Left lung (tissue), 10 donors: ENCODE results near the gene H1-8. TPM values are rescaled to one million over a fixed set of nuclear protein-coding genes. Genes with fewer than 3 reads are reported as not detected.

ENCODE experiments used
- ATAC-seq: fragments of 200-7000 bp; cut with Tn5 transposase; one replicate; pipeline ENCODE4 v1.9.1; 2020; ENCODE audit warnings: moderate library complexity
- DNase-seq, 4 donors: peaks; one replicate each; pipeline ENCODE4 v3.0.0-alpha.2; 2013 to 2020
- H3K27ac ChIP-seq, 2 donors: fragments of 200-600 bp; sonication (generic) in 1 of 2; one replicate each; pipeline versions ENCODE4 v1.5.0 to v1.8.0; 2020 to 2021
- H3K27me3 ChIP-seq, 2 donors: fragments of 200-600 bp; sonication (generic) in 1 of 2; one replicate each; pipeline versions ENCODE4 v1.5.0 to v1.8.0; 2020 to 2021
- H3K36me3 ChIP-seq, 2 donors: fragments of 200-600 bp; sonication (generic) in 1 of 2; one replicate each; pipeline versions ENCODE4 v1.5.0 to v1.8.0; 2020 to 2021
- H3K4me1 ChIP-seq, 2 donors: fragments of 200-600 bp; one replicate each; pipeline ENCODE4 v1.8.0; 2021
- H3K4me3 ChIP-seq, 2 donors: fragments of 200-600 bp; sonication (generic) in 1 of 2; one replicate each; pipeline versions ENCODE4 v1.5.0 to v1.8.0; 2020 to 2021; ENCODE audit warnings: mild to moderate bottlenecking in 1 of 2
- H3K9me3 ChIP-seq, 2 donors: fragments of 200-600 bp; sonication (generic) in 1 of 2; one replicate each; pipeline versions ENCODE4 v1.5.0 to v1.8.0; 2020 to 2021
- intact Hi-C, 2 donors: fragments of 100-400 bp; cut with DNase I; formaldehyde crosslinking; loops; one replicate each; pipeline versions ENCODE4 v1.11.2 to v1.14.2; 2022
- polyA plus RNA-seq, 6 donors: library from polyadenylated mRNA; unstranded; fragments of 120-200 nt; gene quantifications; one replicate each; pipeline ENCODE4 v1.2.1, GENCODE V29; 2013; ENCODE audit not compliant: insufficient read length in 6 of 6
- total RNA-seq, 2 donors: library from RNA; stranded (reverse); fragmentation: NEBNext Ultra II Directional; extraction: Animal tissue kit (Norgen Biotek cat#: 25700); gene quantifications; one replicate each; pipeline ENCODE4 v1.2.1, GENCODE V29; 2021
- TF ChIP-seq, protein P1 (sequence below), 2 donors: fragments of 200-600 bp; sonication (generic) in 1 of 2; IDR thresholded peaks; one replicate each; pipeline versions ENCODE4 v1.5.0 to v1.8.0; 2021; ENCODE audit warnings: antibody characterized with exemption in 2 of 2
- donor health status: DM: no; HTN: yes; CAD: no.
- donor health status: DM: no; HTN: no; CAD: no.

Gene H1-8
- total and polyA plus RNA-seq, 8 donors, result not detected

DNA sequence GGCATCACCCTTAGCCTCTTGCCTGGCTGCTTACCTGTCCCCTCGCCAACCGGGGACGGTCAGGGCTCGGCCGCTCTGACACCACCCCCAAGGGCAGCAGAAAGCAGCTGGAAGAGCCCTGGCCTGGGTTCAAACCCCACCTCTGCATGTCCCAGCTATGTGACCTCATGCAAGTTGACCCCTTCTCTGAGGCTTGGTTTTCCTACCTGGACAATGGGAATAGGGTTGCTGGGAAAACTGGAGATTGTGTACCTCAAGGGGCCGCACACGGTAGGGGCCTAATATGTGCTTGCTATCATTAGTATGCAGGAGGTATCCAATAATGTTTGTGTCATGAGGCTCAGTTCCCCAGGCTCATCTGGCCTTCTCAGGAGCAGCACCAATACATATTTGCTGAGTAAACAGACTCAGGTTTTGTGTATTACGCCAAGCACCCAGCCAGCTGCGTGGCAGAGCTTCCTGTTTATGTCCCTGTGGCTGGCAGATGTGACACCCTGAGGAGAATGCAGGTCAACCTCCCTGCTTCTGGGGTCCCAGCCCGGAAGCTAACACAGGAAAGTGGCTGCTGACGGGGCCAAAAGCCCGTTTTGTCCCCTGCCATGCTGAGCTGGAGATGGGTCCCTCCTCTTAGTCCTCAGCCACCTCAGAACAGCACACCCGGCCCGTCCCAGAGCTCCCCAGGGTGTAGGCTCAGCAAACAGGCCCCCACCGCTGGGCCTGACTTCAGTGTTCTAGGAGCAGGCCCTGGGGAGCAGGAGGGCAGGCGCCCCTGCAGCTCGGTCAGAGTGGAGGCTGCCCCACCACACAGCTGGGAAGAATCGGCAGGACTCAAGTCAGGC is 33.8 kb downstream of the H1-8 start:
- peak overlapping the region; percentile 56 to 77 for H3K27ac ChIP-seq

DNA sequence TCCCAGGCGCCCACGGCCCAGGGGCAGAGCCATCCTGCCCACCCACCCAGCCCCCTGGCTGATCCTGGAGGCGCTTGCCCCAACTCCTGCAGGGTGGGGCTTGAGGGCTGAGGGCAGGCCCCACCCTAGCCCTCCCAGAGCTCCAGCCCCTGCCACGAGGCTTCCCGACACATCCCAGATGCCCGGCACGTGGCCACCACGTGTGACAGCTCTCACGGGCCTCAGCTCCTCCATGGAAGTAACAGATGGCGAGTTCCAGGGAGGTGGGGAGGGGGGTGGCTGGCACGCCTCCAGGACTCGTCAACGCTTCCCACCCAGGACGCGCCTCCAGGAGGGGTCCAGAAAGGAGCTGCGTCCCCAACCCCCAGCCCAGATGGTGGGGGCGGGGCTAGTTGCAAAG is 34.4 kb downstream of the H1-8 start:
- Histone ChIP-seq H3K36me3 (peaks cover 0 to 80% of the 10 kb centered on the region in 2 donors), H3K4me3 (no peak overlapping the region), H3K9me3 (no peaks in the 10 kb centered on the region), H3K4me1 (peaks cover 8 to 35% of the 10 kb centered on the region in 2 donors), H3K27ac (peak overlapping the region; percentile 56 to 77), H3K27me3 (no peaks in the 10 kb centered on the region)
- ATAC-seq, result peak; percentile 19
- TF ChIP-seq, protein P1, sequence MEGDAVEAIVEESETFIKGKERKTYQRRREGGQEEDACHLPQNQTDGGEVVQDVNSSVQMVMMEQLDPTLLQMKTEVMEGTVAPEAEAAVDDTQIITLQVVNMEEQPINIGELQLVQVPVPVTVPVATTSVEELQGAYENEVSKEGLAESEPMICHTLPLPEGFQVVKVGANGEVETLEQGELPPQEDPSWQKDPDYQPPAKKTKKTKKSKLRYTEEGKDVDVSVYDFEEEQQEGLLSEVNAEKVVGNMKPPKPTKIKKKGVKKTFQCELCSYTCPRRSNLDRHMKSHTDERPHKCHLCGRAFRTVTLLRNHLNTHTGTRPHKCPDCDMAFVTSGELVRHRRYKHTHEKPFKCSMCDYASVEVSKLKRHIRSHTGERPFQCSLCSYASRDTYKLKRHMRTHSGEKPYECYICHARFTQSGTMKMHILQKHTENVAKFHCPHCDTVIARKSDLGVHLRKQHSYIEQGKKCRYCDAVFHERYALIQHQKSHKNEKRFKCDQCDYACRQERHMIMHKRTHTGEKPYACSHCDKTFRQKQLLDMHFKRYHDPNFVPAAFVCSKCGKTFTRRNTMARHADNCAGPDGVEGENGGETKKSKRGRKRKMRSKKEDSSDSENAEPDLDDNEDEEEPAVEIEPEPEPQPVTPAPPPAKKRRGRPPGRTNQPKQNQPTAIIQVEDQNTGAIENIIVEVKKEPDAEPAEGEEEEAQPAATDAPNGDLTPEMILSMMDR (IDR thresholded peaks at IDR 0.05), result no peak
- intact Hi-C loops, result no loop called here
- peak in 1 of 4 donors; percentile 57 for DNase-seq

More for the DNA sequence above, 33.8 kb downstream of the H1-8 start:
- intact Hi-C loops, result no loop called here
- TF ChIP-seq, protein P1 (IDR thresholded peaks at IDR 0.05), result no peak
- H3K27me3 ChIP-seq, result no peaks in the 10 kb centered on the region
- peaks cover 8 to 35% of the 10 kb centered on the region in 2 donors for H3K4me1 ChIP-seq
- H3K9me3 ChIP-seq, result no peaks in the 10 kb centered on the region
- DNase-seq, result peak in 1 of 4 donors; percentile 71
- H3K36me3 ChIP-seq, result peaks cover 0 to 80% of the 10 kb centered on the region in 2 donors
- peak; percentile 35 for ATAC-seq
- H3K4me3 ChIP-seq, result no peak overlapping the region

DNA sequence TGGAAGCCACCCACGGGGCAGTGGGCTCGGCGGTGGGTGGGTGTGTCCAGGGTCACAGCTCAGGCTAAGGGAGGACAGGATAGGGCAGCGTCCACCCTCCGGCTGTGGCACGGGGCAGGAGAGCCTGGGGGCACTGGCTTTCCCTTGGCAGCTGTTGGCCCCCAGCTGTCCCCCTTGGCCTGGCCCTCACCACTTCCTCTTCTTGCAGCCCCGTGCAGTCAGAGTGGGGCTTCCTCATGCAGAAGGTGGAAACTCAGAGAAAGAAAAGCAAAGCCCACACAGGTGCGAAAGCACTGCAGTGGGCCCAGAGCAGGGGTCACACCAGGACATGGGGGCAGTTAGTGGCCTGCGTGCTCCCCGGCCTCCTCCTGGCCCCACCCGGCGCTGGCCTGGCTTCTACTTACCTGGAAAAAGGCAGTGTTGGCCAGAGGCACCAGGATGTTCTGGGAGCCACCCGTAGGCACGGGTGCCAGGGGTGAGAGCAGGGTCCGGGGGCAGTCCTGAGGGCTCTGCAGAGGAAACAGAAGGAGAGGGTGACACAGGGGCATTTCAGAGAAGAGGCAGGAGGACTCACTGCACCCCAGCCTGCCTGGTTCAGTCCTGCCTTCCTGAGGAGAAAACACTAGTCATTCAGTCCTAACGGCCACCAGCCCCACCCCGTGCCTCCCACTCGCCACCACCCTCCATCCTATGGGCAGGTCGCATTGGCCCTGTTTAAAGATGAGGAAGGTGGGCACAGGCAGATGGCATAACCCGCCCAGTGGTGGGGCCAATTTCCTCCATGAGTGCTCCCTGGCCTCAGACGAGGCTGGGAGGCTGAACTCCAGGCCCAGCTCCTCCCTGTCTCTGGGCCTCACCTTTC is 35.2 kb downstream of the H1-8 start:
- TF ChIP-seq, protein P1 (IDR thresholded peaks at IDR 0.05), result no peak
- peak in 1 of 4 donors; percentile 61 for DNase-seq
- peaks cover 0 to 80% of the 10 kb centered on the region in 2 donors for H3K36me3 ChIP-seq
- peak; percentile 51 for ATAC-seq
- intact Hi-C loops, result no loop called here
- H3K4me1 ChIP-seq, result peaks cover 8 to 35% of the 10 kb centered on the region in 2 donors
- no peak overlapping the region for H3K4me3 ChIP-seq
- H3K9me3 ChIP-seq, result no peaks in the 10 kb centered on the region
- H3K27ac ChIP-seq, result peak overlapping the region; percentile 56 to 77
- no peaks in the 10 kb centered on the region for H3K27me3 ChIP-seq

DNA sequence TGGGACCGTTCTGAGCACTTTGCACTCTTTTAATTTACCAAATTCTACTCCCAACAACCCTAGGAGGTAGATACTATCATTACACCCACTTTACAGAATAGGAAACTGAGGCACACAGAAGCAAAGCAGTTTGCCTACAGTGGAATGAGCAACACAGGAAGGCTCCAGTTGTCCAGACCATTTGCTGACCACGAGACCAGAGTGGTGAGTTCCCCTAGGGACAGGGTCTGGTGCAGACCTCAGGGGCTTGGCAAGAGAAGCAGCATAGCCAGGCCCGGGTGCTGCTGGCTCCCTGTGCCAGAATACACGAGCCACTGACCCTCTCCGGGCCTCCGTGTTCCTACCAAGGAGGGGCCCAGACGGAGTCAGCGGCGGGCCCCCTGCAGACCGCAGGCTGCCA is 37.0 kb downstream of the H1-8 start:
- H3K4me3 ChIP-seq, result no peak overlapping the region
- TF ChIP-seq, protein P1 (IDR thresholded peaks at IDR 0.05), result no peak
- H3K36me3 ChIP-seq, result peaks cover 0 to 80% of the 10 kb centered on the region in 2 donors
- ATAC-seq (no peak), DNase-seq (no peak)
- H3K27me3 ChIP-seq, result no peaks in the 10 kb centered on the region
- H3K27ac ChIP-seq, result peak overlapping the region in 1 of 2 donors; percentile 18
- intact Hi-C loops, result no loop called here
- peaks cover 8 to 35% of the 10 kb centered on the region in 2 donors for H3K4me1 ChIP-seq
- H3K9me3 ChIP-seq, result no peaks in the 10 kb centered on the region

DNA sequence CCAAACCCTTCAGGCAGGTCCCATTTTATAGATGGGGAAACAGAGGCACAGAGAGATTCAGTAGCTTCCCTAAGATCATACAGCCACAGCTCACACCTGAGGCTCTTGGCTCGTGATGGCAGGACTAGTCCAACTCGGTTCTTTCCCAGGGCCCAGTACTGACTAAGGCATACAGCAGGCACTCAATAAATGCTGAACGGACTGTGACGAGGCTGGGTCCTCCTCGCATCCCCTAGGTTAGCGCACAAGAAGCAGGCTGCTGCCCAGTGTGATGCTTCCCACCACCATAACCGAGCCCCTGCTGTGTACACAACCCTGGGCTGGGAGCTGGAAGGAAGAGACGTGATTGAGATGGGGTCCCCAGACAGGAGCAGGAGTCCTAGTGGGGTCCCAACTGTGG is 38.6 kb downstream of the H1-8 start:
- H3K4me1 ChIP-seq, result peaks cover 8 to 30% of the 10 kb centered on the region in 2 donors
- H3K27ac ChIP-seq, result no peak overlapping the region
- DNase-seq (no peak), ATAC-seq (no peak)
- H3K4me3 ChIP-seq, result no peak overlapping the region
- no peaks in the 10 kb centered on the region for H3K27me3 ChIP-seq
- no peaks in the 10 kb centered on the region for H3K9me3 ChIP-seq
- H3K36me3 ChIP-seq, result peaks cover 0 to 80% of the 10 kb centered on the region in 2 donors
- intact Hi-C loops, result no loop called here
- TF ChIP-seq, protein P1 (IDR thresholded peaks at IDR 0.05), result no peak
